K562 (cell line): ENCODE measurements around the gene TMEM116. TPM values are rescaled to one million over a fixed set of nuclear protein-coding genes. Genes with fewer than 3 reads are reported as not detected.

Experiments used
- ATAC-seq: fragments of 200-7000 bp; cut with Tn5 transposase; 3 replicates; pipeline ENCODE4 v1.9.1; 2020; ENCODE audit warnings: moderate library complexity
- BruUV-seq: library from RNA; stranded (reverse); fragments of 400-500 nt; replicated peaks from 2 replicates; lab custom pipeline; 2021; lab: Mats Ljungman, UMichigan
- CTCF ChIA-PET: fragments of 300-600 bp; formaldehyde crosslinking; extraction: SDS; loops from one replicate; lab custom pipeline; 2021; ENCODE audit warnings: low intra/inter-chr PET ratio; lab: Yijun Ruan, JAX
- POLR2A ChIA-PET: fragments of 300-600, 350-650 bp; sonication (Branson Sonifier 250); formaldehyde crosslinking; extraction: SDS; loops from one replicate; lab custom pipeline; 2021; ENCODE audit warnings: antibody characterized with exemption, inconsistent platforms; lab: Yijun Ruan, JAX
- DNase-seq, 4 experiments: peaks; one replicate each; pipeline versions ENCODE4 v3.0.0 to v3.0.0-alpha.2; 2011 to 2018; ENCODE audit warnings: low spot score in 3 of 4, mixed read lengths in 3 of 4; ENCODE audit errors: extremely low read depth in 1 of 4
- FAIRE-seq: peaks from 2 replicates; lab custom pipeline; 2011; peaks lifted over from hg19 to GRCh38; lab: Jason Lieb, UNC
- H2AFZ ChIP-seq: 2 replicates; pipeline ENCODE4 v1.6.0; 2011; ENCODE audit warnings: low read depth, low read length, control low read depth, inconsistent platforms
- H3K27ac ChIP-seq: fragments of 200-600 bp; 3 replicates; pipeline ENCODE4 v1.8.0; 2011; ENCODE audit warnings: low read depth, mild to moderate bottlenecking, control low read depth, inconsistent platforms, low read length, moderate library complexity, mixed read lengths; ENCODE audit errors: extremely low read depth
- H3K27me3 ChIP-seq, 2 experiments: fragments of 300-600 bp in 1 of 2; 2 replicates in 1 of 2; 3 replicates in 1 of 2; pipeline versions ENCODE4 v1.6.0 to v1.8.0; 2011; ENCODE audit warnings: inconsistent platforms in 2 of 2, low read length in 2 of 2, mild to moderate bottlenecking in 1 of 2, mixed read lengths in 1 of 2, moderate library complexity in 1 of 2; ENCODE audit not compliant: control insufficient read depth in 2 of 2, insufficient read depth in 2 of 2
- H3K36me3 ChIP-seq: fragments of 300-600 bp; 3 replicates; pipeline ENCODE4 v1.8.0; 2011; ENCODE audit warnings: mild to moderate bottlenecking, low read length, inconsistent platforms; ENCODE audit not compliant: control insufficient read depth, insufficient read depth
- H3K4me1 ChIP-seq, 2 experiments: fragments of 200-600 bp in 1 of 2; replicated peaks in 1 of 2; 2 replicates in 1 of 2; 3 replicates in 1 of 2; pipeline versions ENCODE4 v1.5.1 to v1.8.0; 2011; ENCODE audit warnings: inconsistent platforms in 2 of 2, low read length in 2 of 2, mild to moderate bottlenecking in 1 of 2, mixed read lengths in 1 of 2, moderate library complexity in 1 of 2; ENCODE audit not compliant: control insufficient read depth in 2 of 2, insufficient read depth in 2 of 2
- H3K4me2 ChIP-seq: 2 replicates; pipeline ENCODE4 v1.6.1; 2011; ENCODE audit warnings: low read length, control low read depth, inconsistent platforms, mixed read lengths; ENCODE audit not compliant: insufficient read depth
- H3K4me3 ChIP-seq: fragments of 200-600 bp; sonication (generic), shearing (Covaris generic); 2 replicates; pipeline ENCODE4 v1.5.1; 2016; ENCODE audit warnings: control low read depth, inconsistent platforms
- H3K79me2 ChIP-seq: fragments of 200-600 bp; 3 replicates; pipeline ENCODE4 v1.8.0; 2011; ENCODE audit warnings: low read length, inconsistent platforms; ENCODE audit not compliant: control insufficient read depth, insufficient read depth
- H3K9ac ChIP-seq, 2 experiments: 2 replicates each; pipeline versions ENCODE4 v1.6.0 to v1.6.1; 2011; ENCODE audit warnings: low read depth in 2 of 2, low read length in 2 of 2, control low read depth in 1 of 2, inconsistent platforms in 1 of 2, mild to moderate bottlenecking in 1 of 2, mixed read lengths in 1 of 2; ENCODE audit not compliant: insufficient read depth in 1 of 2
- H3K9me1 ChIP-seq: one replicate; pipeline ENCODE4 v1.6.0; 2011; ENCODE audit warnings: inconsistent platforms, mild to moderate bottlenecking, low read length, moderate library complexity; ENCODE audit not compliant: control insufficient read depth, insufficient read depth
- H3K9me3 ChIP-seq: replicated peaks from 2 replicates; pipeline ENCODE4 v1.5.1; 2011; ENCODE audit warnings: low read depth, low read length, inconsistent platforms; ENCODE audit not compliant: control insufficient read depth, insufficient read depth
- H4K20me1 ChIP-seq: replicated peaks from 2 replicates; pipeline ENCODE4 v1.6.1; 2011; ENCODE audit warnings: low read length, inconsistent platforms, mixed read lengths; ENCODE audit not compliant: control insufficient read depth, insufficient read depth
- ARID1B ChIP-seq: fragments of 450-650 bp; IDR thresholded peaks from 2 replicates; pipeline ENCODE4 v1.6.1; 2016; ENCODE audit warnings: antibody characterized with exemption, mild to moderate bottlenecking, inconsistent platforms
- E2F8 ChIP-seq: fragments of 450-650 bp; IDR thresholded peaks from 2 replicates; pipeline ENCODE4 v1.7.1; 2018; ENCODE audit warnings: mild to moderate bottlenecking, low read depth; ENCODE audit not compliant: partially characterized antibody
- GATA2 ChIP-seq: sonication (generic); formaldehyde crosslinking; IDR thresholded peaks from 2 replicates; pipeline ENCODE4 v1.4.0; 2020; ENCODE audit warnings: mild to moderate bottlenecking, missing genetic modification reagents
- NELFE ChIP-seq: IDR thresholded peaks from 2 replicates; pipeline ENCODE4 v1.6.1; 2011; ENCODE audit warnings: mild to moderate bottlenecking; ENCODE audit not compliant: insufficient read depth, insufficient read length
- OTX1 ChIP-seq: fragments of 450-650 bp; formaldehyde crosslinking; IDR thresholded peaks from 2 replicates; pipeline ENCODE4 v1.4.0; 2022; ENCODE audit warnings: mild to moderate bottlenecking
- RBM25 ChIP-seq: fragments of 200-400 bp; formaldehyde crosslinking; IDR thresholded peaks from 2 replicates; pipeline ENCODE4 v1.6.1; 2018; ENCODE audit warnings: low read length, low read depth, moderate library complexity; ENCODE audit not compliant: severe bottlenecking
- SETDB1 ChIP-seq: IDR thresholded peaks from one replicate; pipeline ENCODE4 v1.6.1; 2012; ENCODE audit warnings: low read length, control low read depth, inconsistent platforms
- TAL1 ChIP-seq: fragments of 450-650 bp; IDR thresholded peaks from 2 replicates; pipeline ENCODE4 v1.6.1; 2016; ENCODE audit warnings: mild to moderate bottlenecking
- THRAP3 ChIP-seq: fragments of 450-650 bp; IDR thresholded peaks from 2 replicates; pipeline ENCODE4 v1.6.1; 2016; ENCODE audit warnings: mild to moderate bottlenecking, inconsistent platforms, borderline replicate concordance
- ZFX ChIP-seq: sonication (generic); formaldehyde crosslinking; IDR thresholded peaks from 2 replicates; pipeline ENCODE4 v1.8.0; 2022; ENCODE audit warnings: mild to moderate bottlenecking, missing genetic modification reagents, moderate library complexity
- ZNF512 ChIP-seq: IDR thresholded peaks from 2 replicates; pipeline ENCODE4 v1.6.1; 2016; ENCODE audit warnings: missing genetic modification characterization, missing compliant biosample characterization
- ZNF584 ChIP-seq: fragments of 200-800 bp; sonication (Bioruptor generic); IDR thresholded peaks from 2 replicates; pipeline ENCODE4 v1.6.1; 2016; ENCODE audit warnings: low read depth, mild to moderate bottlenecking, missing genetic modification characterization, missing compliant biosample characterization
- ZNF644 ChIP-seq: fragments of 200-800 bp; sonication (Bioruptor generic); IDR thresholded peaks from 2 replicates; pipeline ENCODE4 v1.6.1; 2016; ENCODE audit warnings: low read depth, missing genetic modification characterization, missing compliant biosample characterization
- ZNF699 ChIP-seq: fragments of 250-450 bp; sonication (Bioruptor Pico); IDR thresholded peaks from 2 replicates; pipeline ENCODE4 v1.8.0; 2021; ENCODE audit warnings: mild to moderate bottlenecking, moderate library complexity; ENCODE audit not compliant: insufficient replicate concordance
- ZNF830 ChIP-seq: fragments of 250-450 bp; sonication (Bioruptor Pico); IDR thresholded peaks from 2 replicates; pipeline ENCODE4 v1.5.0; 2021; ENCODE audit warnings: mild to moderate bottlenecking
- in situ Hi-C: fragments of 300-500 bp; cut with MboI; formaldehyde crosslinking; loops from 4 replicates; pipeline ENCODE4 v1.15.0; 2018; ENCODE audit warnings: inconsistent platforms, mixed read lengths
- intact Hi-C: fragments of 100-400 bp; cut with micrococcal nuclease; formaldehyde crosslinking; loops from 2 replicates; pipeline ENCODE4 v1.14.2; 2022
- polyA plus RNA-seq, 8 experiments: library from polyadenylated mRNA; depleted of rRNA in 4 of 8; stranded (reverse) in 5 of 8; unstranded in 3 of 8; fragments of >200 nt; fragmentation: Nextera tagmentation in 2 of 8; fragmentation: Illumina TruSeq in 1 of 8; extraction: Ambion mirVana in 2 of 8; extraction: Trizol in 1 of 8; gene quantifications; 2 replicates each; pipeline versions ENCODE4 v1.2.1 to v1.2.3, GENCODE V29; 2011 to 2014; ENCODE audit warnings: inconsistent platforms in 1 of 8, missing spikeins in 1 of 8
- total RNA-seq, 7 experiments: library from RNA; depleted of rRNA in 6 of 7; stranded (reverse); fragments of >200 nt in 6 of 7; fragmentation: Illumina TruSeq in 2 of 7; extraction: Trizol in 2 of 7; gene quantifications; 2 replicates each; pipeline versions ENCODE4 v1.2.1 to v1.2.3, GENCODE V29; 2011 to 2021; ENCODE audit warnings: low replicate concordance in 1 of 7

Gene TMEM116
- total and polyA plus RNA-seq, 9 of the 15 experiments (the other 6 are each of a cell fraction or from before 2014, with no cell fraction given): 5.2 to 78.6 (median 13.9) TPM

- TF ChIP-seq E2F8 (no peak), OTX1 (CRISPR knock-in tag) (no peak), NELFE (no peak), THRAP3 (no peak), ZNF512 (tag) (no peak)
Observed at GRCh38 chr12:111980598-111980997, 32.4 kb downstream of the TMEM116 start (continued).

GRCh38 chr12:111978545-111978944, 34.4 kb downstream of the TMEM116 start:
- ChIA-PET POLR2A (interaction anchor here (1.0 kb wide), 1 partner anchor 17 kb away, joined by 3 read pairs; no protein-coding TSS in a partner anchor), CTCF (no interaction called here)
- no peaks in the 10 kb centered on the region for H3K79me2 ChIP-seq
- no peak for FAIRE-seq
- DNase-seq: peak in 1 of 4 experiments; percentile 54
- no peaks in the 10 kb centered on the region for H4K20me1 ChIP-seq
- no peaks in the 10 kb centered on the region for H3K9me3 ChIP-seq
- H2AFZ ChIP-seq: peak overlapping the region; percentile 41; the same call in 1 of the 2 replicates
- peaks cover 29 to 32% of the 10 kb centered on the region in 2 experiments for H3K4me1 ChIP-seq
- H3K27me3 ChIP-seq: no peaks in the 10 kb centered on the region
- in situ Hi-C loops (no loop called here), intact Hi-C loops (loop anchor here (5.0 kb wide), 1 partner anchor 34 kb away; the partner anchor contains the start of genes ERP29 and TMEM116)
- H3K4me3 ChIP-seq: no peak overlapping the region
- peak; percentile 40 for ATAC-seq
- H3K9me1 ChIP-seq: no peaks in the 10 kb centered on the region
- no peak overlapping the region for H3K4me2 ChIP-seq
- no peak overlapping the region for H3K9ac ChIP-seq
- H3K36me3 ChIP-seq: no peaks in the 10 kb centered on the region; the same call in 2 of the 3 replicates
- H3K27ac ChIP-seq: peak overlapping the region; percentile 67
- no TSS peak for BruUV-seq
- TF ChIP-seq SETDB1 (no peak), ZNF584 (CRISPR knock-in tag) (no peak), ZNF699 (no peak), ARID1B (peak; percentile 62), ZNF644 (0 out of 2 replicates have a peak, but pooled peaks have one; percentile 25), ZFX (CRISPR knock-in tag) (no peak), TAL1 (peak; percentile 31; the same call in 1 of the 2 replicates), RBM25 (no peak), ZNF830 (CRISPR knock-in tag) (no peak), GATA2 (CRISPR knock-in tag) (peak; percentile 70)
